ENCODE results near the gene CCSER1.

The CCSER1 gene

DNA sequence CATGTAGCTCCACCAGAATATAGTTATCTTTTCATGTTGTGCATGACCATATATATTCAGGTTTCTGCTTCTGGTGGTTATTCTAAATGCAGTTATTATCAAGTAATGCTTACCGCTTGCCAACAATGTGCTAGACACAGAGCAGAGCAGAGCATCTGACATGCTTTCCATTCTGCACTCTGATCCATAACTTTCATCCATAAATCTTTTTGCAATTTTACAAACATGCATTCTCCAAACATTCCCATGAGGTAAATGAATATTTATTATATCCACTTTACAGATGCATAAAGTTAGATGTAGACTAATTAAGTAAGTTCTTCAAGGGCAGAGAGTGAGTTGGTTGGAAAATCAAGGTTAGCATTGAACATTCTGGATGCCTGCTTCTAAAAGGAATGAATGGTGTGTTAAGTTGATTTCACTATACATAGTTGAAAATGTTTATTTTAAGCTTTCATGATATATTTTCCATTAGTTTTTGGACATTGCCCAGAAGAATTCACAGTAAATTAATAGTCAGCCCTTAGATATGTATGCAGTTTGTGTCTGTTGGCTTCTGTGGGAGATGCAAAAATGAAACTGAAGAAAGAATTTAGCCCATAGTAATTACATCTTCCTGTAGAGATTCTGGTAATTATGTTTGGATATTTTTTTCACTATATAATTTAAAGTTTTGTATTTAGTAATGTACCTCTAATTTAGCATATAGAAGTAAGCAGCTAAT lies 867.8 kb downstream of the CCSER1 start:
- H3K27ac ChIP-seq (ENCODE audit: low read depth, low read length, poor library complexity, severe bottlenecking) = no peak overlapping the region
- no peaks in the 10 kb centered on the region for H3K27me3 ChIP-seq (ENCODE audit: insufficient read depth, low read length)
- TF ChIP-seq, protein P1, sequence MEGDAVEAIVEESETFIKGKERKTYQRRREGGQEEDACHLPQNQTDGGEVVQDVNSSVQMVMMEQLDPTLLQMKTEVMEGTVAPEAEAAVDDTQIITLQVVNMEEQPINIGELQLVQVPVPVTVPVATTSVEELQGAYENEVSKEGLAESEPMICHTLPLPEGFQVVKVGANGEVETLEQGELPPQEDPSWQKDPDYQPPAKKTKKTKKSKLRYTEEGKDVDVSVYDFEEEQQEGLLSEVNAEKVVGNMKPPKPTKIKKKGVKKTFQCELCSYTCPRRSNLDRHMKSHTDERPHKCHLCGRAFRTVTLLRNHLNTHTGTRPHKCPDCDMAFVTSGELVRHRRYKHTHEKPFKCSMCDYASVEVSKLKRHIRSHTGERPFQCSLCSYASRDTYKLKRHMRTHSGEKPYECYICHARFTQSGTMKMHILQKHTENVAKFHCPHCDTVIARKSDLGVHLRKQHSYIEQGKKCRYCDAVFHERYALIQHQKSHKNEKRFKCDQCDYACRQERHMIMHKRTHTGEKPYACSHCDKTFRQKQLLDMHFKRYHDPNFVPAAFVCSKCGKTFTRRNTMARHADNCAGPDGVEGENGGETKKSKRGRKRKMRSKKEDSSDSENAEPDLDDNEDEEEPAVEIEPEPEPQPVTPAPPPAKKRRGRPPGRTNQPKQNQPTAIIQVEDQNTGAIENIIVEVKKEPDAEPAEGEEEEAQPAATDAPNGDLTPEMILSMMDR (IDR thresholded peaks at IDR 0.05; ENCODE audit: low read length) = no peak
- TF ChIP-seq EZH2 (IDR thresholded peaks at IDR 0.05; ENCODE audit: borderline replicate concordance, low read length) = no peak

DNA sequence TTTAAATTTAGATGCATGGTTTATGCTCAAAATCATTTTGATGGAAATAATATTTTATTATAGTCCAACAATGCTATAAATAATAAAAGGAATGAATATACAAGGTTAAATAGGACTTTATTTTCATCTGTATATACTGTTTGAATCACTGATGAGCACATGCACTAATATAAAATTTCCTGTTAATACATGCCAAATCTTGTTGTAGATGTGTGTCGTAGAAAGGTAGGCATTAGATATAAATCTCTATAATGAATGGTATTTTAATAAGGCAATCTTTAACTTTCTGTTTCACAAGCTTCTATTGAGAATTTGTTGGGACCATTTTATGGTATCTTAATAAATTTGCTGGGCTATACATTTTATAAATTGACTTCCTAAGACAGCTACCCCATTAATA lies 868.8 kb downstream of the CCSER1 start:
- Histone ChIP-seq H4K20me1 (ENCODE audit: insufficient read depth, low read length) (no peaks in the 10 kb centered on the region), H3K9me3 (ENCODE audit: low read length) (no peaks in the 10 kb centered on the region), H3K27ac (ENCODE audit: low read depth, low read length, poor library complexity, severe bottlenecking) (no peak overlapping the region)

More for the DNA sequence above, 867.8 kb downstream of the CCSER1 start:
- H3F3A ChIP-seq (ENCODE audit: insufficient read depth, low read length) = no peaks in the 10 kb centered on the region
- H3K4me3 ChIP-seq (ENCODE audit: low read depth, low read length, poor library complexity, severe bottlenecking) = no peak overlapping the region
- H4K20me1 ChIP-seq (ENCODE audit: insufficient read depth, low read length) = no peaks in the 10 kb centered on the region
- H3K4me1 ChIP-seq (ENCODE audit: insufficient read depth, low read length, severe bottlenecking) = no peaks in the 10 kb centered on the region
- H3K36me3 ChIP-seq (ENCODE audit: insufficient read depth, low read length) = no peaks in the 10 kb centered on the region
- H3K9ac ChIP-seq (ENCODE audit: low read length) = no peak overlapping the region
- no peak overlapping the region for H2AFZ ChIP-seq (ENCODE audit: low read length)
- no peaks in the 10 kb centered on the region for H3K9me2 ChIP-seq (ENCODE audit: low read depth, low read length)
- no peaks in the 10 kb centered on the region for H3K9me3 ChIP-seq (ENCODE audit: low read length)
- no peak overlapping the region for H3K4me2 ChIP-seq (ENCODE audit: low read length)
- no peaks in the 10 kb centered on the region for H3K79me2 ChIP-seq (ENCODE audit: insufficient read depth, low read length)

DNA sequence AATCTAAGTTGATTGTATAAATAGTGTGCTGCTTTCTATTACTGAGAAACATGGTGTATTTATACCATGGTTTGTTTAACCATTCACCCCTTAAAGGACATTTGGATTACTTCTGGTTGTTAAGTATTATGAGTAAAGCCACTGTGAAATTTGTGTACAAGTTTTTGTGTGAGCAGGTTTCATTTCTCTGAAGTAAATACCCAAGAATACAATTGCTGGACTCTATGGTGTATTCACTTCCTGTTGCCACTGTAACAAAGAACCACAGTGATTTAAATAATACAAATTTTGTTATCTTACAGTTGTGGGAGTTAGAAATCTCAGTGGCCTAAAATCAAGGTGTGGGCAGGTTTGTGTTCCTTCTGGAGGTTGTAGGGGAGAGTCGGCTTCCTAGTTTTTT lies 869.6 kb downstream of the CCSER1 start:
- Histone ChIP-seq H3K79me2 (ENCODE audit: insufficient read depth, low read length) (no peaks in the 10 kb centered on the region), H2AFZ (ENCODE audit: low read length) (no peak overlapping the region), H3K4me2 (ENCODE audit: low read length) (no peak overlapping the region), H4K20me1 (ENCODE audit: insufficient read depth, low read length) (no peaks in the 10 kb centered on the region), H3K9ac (ENCODE audit: low read length) (no peak overlapping the region), H3K9me2 (ENCODE audit: low read depth, low read length) (no peaks in the 10 kb centered on the region), H3K4me3 (ENCODE audit: low read depth, low read length, poor library complexity, severe bottlenecking) (no peak overlapping the region), H3K4me1 (ENCODE audit: insufficient read depth, low read length, severe bottlenecking) (no peaks in the 10 kb centered on the region), H3K27me3 (ENCODE audit: insufficient read depth, low read length) (no peaks in the 10 kb centered on the region), H3K36me3 (ENCODE audit: insufficient read depth, low read length) (no peaks in the 10 kb centered on the region), H3K9me3 (ENCODE audit: low read length) (no peaks in the 10 kb centered on the region), H3K27ac (ENCODE audit: low read depth, low read length, poor library complexity, severe bottlenecking) (no peak overlapping the region), H3F3A (ENCODE audit: insufficient read depth, low read length) (no peaks in the 10 kb centered on the region)
- TF ChIP-seq EZH2 (IDR thresholded peaks at IDR 0.05; ENCODE audit: borderline replicate concordance, low read length) = no peak
- TF ChIP-seq, protein P1 (IDR thresholded peaks at IDR 0.05; ENCODE audit: low read length) = no peak

More for the DNA sequence above, 868.8 kb downstream of the CCSER1 start:
- Histone ChIP-seq H3K4me1 (ENCODE audit: insufficient read depth, low read length, severe bottlenecking) (no peaks in the 10 kb centered on the region), H3K79me2 (ENCODE audit: insufficient read depth, low read length) (no peaks in the 10 kb centered on the region), H2AFZ (ENCODE audit: low read length) (no peak overlapping the region), H3F3A (ENCODE audit: insufficient read depth, low read length) (no peaks in the 10 kb centered on the region), H3K27me3 (ENCODE audit: insufficient read depth, low read length) (no peaks in the 10 kb centered on the region), H3K9me2 (ENCODE audit: low read depth, low read length) (no peaks in the 10 kb centered on the region), H3K4me3 (ENCODE audit: low read depth, low read length, poor library complexity, severe bottlenecking) (no peak overlapping the region), H3K9ac (ENCODE audit: low read length) (no peak overlapping the region), H3K36me3 (ENCODE audit: insufficient read depth, low read length) (no peaks in the 10 kb centered on the region), H3K4me2 (ENCODE audit: low read length) (no peak overlapping the region)
- TF ChIP-seq, protein P1 (IDR thresholded peaks at IDR 0.05; ENCODE audit: low read length) = no peak
- no peak for TF ChIP-seq EZH2 (IDR thresholded peaks at IDR 0.05; ENCODE audit: borderline replicate concordance, low read length)

All from OCI-LY1 (cell line).